ENCODE measurements around the gene SCYL3. TPM values are rescaled to one million over a fixed set of nuclear protein-coding genes. Genes with fewer than 3 reads are reported as not detected.

Gene SCYL3
- total RNA-seq, 2 experiments from 2014 or later, result 3.5 to 3.6 TPM

DNA sequence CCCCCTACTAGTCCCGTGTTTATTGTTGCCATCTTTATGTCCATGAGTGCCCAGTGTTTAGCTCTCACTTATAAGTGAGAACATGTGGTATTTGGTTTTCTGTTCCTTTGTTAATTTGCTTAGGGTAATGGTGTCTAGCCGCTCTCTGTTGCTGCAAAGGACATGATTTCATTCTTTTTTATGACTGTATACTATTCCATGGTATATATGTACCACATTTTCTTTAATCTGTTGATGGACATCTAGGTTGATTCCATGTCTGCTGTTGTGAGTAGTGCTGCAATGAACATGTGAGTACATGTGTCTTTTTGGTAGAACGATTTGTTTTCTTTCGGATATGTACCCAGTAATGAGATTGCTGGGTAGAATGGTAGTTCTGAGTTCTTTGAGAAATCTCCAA is 54.8 kb downstream of the SCYL3 start:
- peaks cover 20% of the 10 kb centered on the region for H3K9me3 Mint-ChIP-seq
- Histone ChIP-seq H3K4me1 (ENCODE audit: insufficient read depth, low read length) (no peaks in the 10 kb centered on the region), H3K27me3 (ENCODE audit: control insufficient read depth in 1 of 2, insufficient read depth in 2 of 2, low read length in 2 of 2) (no peaks in the 10 kb centered on the region), H3K4me3 (ENCODE audit: low read length) (no peak overlapping the region), H3K36me3 (ENCODE audit: insufficient read depth, low read length) (no peaks in the 10 kb centered on the region), H3K9me3 (ENCODE audit: control insufficient read depth in 1 of 2, insufficient read depth in 1 of 2, low read length in 2 of 2) (peaks cover 10 to 17% of the 10 kb centered on the region in 2 experiments), H3K27ac (ENCODE audit: low read depth in 1 of 2, low read length in 2 of 2) (no peak overlapping the region)
- no peak overlapping the region for H3K4me3 Mint-ChIP-seq
- ATAC-seq (ENCODE audit: poor library complexity) (no peak), DNase-seq (no peak)
- CTCF ChIA-PET, result no interaction called here
- intact Hi-C loops (cut with DNase I, micrococcal nuclease), result no loop called here
- no peaks in the 10 kb centered on the region for H3K27me3 Mint-ChIP-seq
- no peak overlapping the region for H3K27ac Mint-ChIP-seq
- H3K36me3 Mint-ChIP-seq (ENCODE audit: low read depth), result peaks cover 63% of the 10 kb centered on the region
- TF ChIP-seq, protein P1, sequence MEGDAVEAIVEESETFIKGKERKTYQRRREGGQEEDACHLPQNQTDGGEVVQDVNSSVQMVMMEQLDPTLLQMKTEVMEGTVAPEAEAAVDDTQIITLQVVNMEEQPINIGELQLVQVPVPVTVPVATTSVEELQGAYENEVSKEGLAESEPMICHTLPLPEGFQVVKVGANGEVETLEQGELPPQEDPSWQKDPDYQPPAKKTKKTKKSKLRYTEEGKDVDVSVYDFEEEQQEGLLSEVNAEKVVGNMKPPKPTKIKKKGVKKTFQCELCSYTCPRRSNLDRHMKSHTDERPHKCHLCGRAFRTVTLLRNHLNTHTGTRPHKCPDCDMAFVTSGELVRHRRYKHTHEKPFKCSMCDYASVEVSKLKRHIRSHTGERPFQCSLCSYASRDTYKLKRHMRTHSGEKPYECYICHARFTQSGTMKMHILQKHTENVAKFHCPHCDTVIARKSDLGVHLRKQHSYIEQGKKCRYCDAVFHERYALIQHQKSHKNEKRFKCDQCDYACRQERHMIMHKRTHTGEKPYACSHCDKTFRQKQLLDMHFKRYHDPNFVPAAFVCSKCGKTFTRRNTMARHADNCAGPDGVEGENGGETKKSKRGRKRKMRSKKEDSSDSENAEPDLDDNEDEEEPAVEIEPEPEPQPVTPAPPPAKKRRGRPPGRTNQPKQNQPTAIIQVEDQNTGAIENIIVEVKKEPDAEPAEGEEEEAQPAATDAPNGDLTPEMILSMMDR (IDR thresholded peaks at IDR 0.05), result no peak
- H3K4me1 Mint-ChIP-seq (ENCODE audit: low read depth), result no peaks in the 10 kb centered on the region
- POLR2A ChIA-PET, result no interaction called here

DNA sequence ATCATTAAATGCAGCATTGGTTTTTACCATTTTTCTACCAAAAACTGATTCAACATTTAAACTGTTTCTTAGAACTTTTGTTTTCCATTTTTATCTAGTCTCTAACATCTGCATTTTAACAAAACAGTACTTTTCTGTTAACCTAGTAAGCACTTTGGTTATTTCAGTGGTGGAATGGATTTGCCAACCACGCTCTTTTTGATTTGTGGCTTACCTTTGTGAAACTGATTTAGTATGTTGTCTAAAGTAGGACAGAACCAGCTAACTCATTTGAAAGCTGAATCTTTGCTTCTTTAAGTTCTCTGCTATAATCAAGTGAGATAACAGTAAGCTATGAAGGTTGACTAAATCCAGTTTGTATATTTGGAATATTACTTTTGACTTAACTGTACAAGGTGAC is 57.5 kb downstream of the SCYL3 start:
- ATAC-seq (ENCODE audit: poor library complexity) (no peak), DNase-seq (no peak)
- H3K4me3 Mint-ChIP-seq, result no peak overlapping the region
- H3K27me3 Mint-ChIP-seq, result no peaks in the 10 kb centered on the region
- no peaks in the 10 kb centered on the region for H3K27me3 ChIP-seq (ENCODE audit: control insufficient read depth in 1 of 2, insufficient read depth in 2 of 2, low read length in 2 of 2)
- no peak overlapping the region for H3K27ac Mint-ChIP-seq
- TF ChIP-seq, protein P1 (IDR thresholded peaks at IDR 0.05), result no peak
- ChIA-PET POLR2A (no interaction called here), CTCF (no interaction called here)
- H3K36me3 ChIP-seq (ENCODE audit: insufficient read depth, low read length), result no peaks in the 10 kb centered on the region
- peaks cover 5 to 13% of the 10 kb centered on the region in 2 experiments for H3K9me3 ChIP-seq (ENCODE audit: control insufficient read depth in 1 of 2, insufficient read depth in 1 of 2, low read length in 2 of 2)
- H3K4me3 ChIP-seq (ENCODE audit: low read length), result no peak overlapping the region
- H3K4me1 ChIP-seq (ENCODE audit: insufficient read depth, low read length), result no peaks in the 10 kb centered on the region
- peaks cover 18% of the 10 kb centered on the region for H3K9me3 Mint-ChIP-seq
- H3K4me1 Mint-ChIP-seq (ENCODE audit: low read depth), result no peaks in the 10 kb centered on the region
- H3K27ac ChIP-seq (ENCODE audit: low read depth in 1 of 2, low read length in 2 of 2), result no peak overlapping the region
- intact Hi-C loops (cut with DNase I, micrococcal nuclease), result no loop called here
- peaks cover 50% of the 10 kb centered on the region for H3K36me3 Mint-ChIP-seq (ENCODE audit: low read depth)

DNA sequence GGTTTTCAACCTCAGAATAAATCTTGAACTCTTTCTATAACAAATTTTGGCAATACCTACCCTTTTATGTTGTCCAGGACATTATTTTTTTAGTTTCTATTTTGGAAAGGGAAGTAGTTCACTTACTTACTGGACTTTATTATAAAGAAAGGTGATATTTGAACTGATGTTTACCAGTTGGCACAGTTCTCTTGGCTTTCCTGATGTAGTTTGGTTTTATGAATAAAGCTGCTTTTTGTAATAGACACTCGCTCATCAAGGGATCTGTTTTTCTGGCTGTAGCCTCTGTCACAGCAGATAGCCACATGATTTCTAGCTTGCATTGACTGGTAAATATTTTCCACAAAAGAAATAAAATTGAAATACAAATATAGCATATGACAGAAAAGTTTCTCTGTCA is 58.0 kb downstream of the SCYL3 start:
- Histone ChIP-seq H3K27ac (ENCODE audit: low read depth in 1 of 2, low read length in 2 of 2) (no peak overlapping the region), H3K27me3 (ENCODE audit: control insufficient read depth in 1 of 2, insufficient read depth in 2 of 2, low read length in 2 of 2) (no peaks in the 10 kb centered on the region), H3K4me1 (ENCODE audit: insufficient read depth, low read length) (no peaks in the 10 kb centered on the region), H3K4me3 (ENCODE audit: low read length) (no peak overlapping the region), H3K36me3 (ENCODE audit: insufficient read depth, low read length) (peaks cover under 1% of the 10 kb centered on the region), H3K9me3 (ENCODE audit: control insufficient read depth in 1 of 2, insufficient read depth in 1 of 2, low read length in 2 of 2) (peaks cover 3 to 13% of the 10 kb centered on the region in 2 experiments)
- Mint-ChIP-seq H3K4me1 (ENCODE audit: low read depth) (no peaks in the 10 kb centered on the region), H3K27me3 (no peaks in the 10 kb centered on the region), H3K4me3 (no peak overlapping the region), H3K27ac (no peak overlapping the region), H3K9me3 (peaks cover 12% of the 10 kb centered on the region), H3K36me3 (ENCODE audit: low read depth) (peaks cover 50% of the 10 kb centered on the region)
- ChIA-PET POLR2A (no interaction called here), CTCF (no interaction called here)
- intact Hi-C loops (cut with DNase I, micrococcal nuclease), result no loop called here
- no peak for ATAC-seq (ENCODE audit: poor library complexity)
- no peak for DNase-seq
- TF ChIP-seq, protein P1 (IDR thresholded peaks at IDR 0.05), result no peak
